ENCODE results near the gene BICC1.

The BICC1 gene

DNA sequence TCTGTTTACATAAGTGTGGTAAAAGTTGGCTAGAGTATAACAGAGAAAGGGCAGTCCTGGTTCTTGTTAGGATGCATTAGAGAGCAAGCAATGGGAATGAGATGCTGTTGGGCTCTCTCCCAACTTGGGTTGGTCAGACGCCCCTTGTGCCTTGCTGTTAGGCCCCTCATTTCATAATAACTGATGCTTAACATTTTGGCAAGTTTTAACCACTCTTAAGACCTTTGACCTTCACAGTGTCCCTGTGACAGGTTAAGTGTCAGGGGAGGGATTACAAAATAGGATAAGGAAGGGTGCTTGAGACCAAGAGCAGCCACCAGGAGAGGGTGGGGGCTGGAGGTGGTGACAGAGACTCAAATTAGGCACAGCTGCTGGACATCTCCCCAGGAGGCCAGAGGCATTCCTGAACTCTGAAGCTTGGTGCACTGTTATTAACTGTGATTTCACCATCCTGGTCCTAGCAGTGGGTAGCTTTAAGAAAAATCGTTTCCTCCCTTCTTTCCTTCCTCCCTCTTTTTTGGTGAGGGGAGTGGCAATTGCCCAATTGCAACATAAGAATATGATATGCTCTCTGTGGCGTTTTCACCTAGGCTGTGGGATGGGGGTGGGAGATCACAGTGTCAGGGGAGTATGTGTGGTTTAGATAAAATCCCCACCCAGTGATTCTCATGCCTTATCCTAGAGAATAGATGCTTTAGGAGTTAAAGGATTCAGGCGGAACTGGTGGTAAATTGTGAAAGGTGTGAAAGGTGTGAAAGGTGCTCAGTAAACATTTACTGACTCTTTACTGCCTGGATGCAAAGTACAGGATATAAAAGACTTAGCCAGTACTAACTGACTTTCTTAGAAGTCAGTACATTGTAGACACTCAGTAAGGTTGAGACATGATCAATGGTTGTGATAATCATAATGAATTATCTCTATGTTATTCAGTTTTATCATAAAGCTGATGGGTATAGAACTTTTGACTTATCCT, 270.5 kb downstream of the BICC1 start:
- DNase-seq (ENCODE audit: low spot score) = no peak

DNA sequence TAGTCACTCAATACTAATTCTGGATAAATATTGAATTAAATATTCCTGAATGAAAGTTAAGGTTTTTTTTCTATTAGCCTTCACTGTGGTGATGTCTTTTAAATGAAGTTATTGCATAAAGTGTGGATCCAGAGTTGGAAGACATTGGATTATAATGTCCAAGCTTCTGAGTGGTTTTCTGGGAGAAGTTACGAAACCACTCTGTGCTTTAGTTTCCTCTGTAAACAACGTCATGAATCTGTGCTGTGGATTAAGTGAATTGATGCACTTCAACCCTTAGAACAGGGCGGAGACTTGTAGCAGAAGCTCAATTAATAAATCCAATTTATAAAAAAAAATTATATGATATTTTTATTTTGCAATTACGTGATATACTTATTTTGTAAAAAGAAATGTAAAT, 271.7 kb downstream of the BICC1 start:
- DNase-seq (ENCODE audit: low spot score) = no peak

DNA sequence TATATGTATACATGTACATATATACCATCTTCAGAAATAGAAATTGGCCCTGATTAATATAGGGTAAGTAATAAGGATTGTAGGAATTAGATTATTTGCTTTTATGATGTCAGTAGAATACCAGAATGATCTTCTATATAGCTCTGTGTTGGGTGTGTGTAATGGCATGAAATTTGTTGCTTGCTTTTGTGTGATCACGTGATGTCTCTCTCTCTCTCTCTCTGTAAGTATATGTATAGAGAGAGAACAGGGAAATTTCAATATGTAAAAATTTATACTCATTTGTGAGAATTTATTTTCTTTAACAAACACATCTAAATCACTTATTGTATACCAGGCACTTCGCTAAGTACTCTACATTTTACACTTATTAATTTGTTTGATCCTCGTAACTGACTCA, 272.7 kb downstream of the BICC1 start:
- no peak for DNase-seq (ENCODE audit: low spot score)

DNA sequence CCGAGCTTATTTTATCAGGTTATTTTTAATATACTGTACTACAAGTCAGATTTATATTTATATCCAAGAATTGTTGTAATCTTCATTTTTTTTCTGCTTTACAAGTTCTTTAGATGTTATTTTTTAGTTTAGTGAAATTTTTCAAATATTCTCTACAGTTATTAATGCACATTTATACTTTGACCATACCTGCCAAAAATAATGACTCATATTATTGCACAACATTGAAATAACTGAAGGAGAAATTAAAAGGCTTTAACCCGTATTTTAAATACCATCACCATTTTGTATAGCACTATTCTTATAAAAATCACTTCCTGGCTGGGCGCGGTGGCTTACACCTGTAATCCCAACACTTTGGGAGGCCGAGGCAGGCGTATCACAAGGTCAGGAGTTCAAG, 278.5 kb downstream of the BICC1 start:
- no peak for DNase-seq (ENCODE audit: low spot score)

DNA sequence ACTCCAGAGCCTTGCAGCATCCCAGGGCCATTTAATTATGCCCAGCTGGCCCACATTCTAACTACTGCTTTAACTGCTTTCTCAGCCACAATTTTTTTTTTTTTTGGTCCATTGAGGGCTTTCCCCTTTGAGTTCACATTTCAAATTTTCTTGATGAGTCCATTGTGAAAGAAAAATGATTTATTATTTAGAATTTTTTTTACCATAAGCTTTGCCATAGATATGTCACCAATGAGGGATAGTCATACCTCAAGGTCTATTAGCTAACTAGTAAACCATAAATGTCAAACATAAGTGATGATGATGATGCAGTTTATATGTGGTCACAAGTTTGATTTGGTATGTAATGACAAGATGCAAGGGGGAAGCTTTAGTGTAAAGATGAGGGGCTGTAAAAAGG, 282.9 kb downstream of the BICC1 start:
- no peak for DNase-seq (ENCODE audit: low spot score)

DNA sequence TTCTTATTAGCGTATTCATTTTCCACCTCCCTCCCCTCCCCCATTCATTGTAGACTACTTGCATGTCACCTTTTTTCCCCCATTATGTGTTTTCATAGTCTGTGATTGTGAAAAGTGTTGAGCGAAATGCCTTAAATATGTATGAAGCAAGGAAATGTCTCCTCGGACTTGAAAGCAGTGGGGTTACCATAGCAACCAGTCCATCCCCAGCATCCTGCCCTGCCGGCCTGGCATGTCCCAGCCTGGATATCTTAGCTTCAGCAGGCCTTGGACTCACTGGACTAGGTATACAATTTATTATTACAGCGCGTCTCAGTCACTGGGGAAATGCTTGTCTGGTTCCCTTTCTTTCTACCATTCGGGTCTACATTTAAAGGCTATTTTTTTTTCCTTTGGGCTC, 283.6 kb downstream of the BICC1 start:
- no peak for DNase-seq (ENCODE audit: low spot score)

DNA sequence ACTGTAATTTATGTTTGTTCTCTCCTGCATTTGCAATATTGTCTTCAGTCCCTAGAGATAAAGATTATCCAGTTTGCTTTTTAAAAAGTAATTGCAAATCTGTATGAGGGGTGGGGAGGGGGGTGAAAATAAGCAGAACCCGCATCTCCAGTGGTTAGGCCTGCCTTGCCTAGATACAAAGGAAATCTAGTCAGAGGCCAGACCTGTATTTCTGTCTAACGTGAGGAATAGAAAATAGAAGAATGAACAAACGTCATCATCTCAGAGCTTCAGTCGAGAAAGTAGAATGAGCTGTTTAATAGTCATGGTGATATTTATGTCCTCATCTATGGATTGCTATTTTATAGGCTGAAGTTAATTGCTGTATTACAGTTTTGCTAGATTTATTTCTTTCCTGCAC, 284.2 kb downstream of the BICC1 start:
- no peak for DNase-seq (ENCODE audit: low spot score)

DNA sequence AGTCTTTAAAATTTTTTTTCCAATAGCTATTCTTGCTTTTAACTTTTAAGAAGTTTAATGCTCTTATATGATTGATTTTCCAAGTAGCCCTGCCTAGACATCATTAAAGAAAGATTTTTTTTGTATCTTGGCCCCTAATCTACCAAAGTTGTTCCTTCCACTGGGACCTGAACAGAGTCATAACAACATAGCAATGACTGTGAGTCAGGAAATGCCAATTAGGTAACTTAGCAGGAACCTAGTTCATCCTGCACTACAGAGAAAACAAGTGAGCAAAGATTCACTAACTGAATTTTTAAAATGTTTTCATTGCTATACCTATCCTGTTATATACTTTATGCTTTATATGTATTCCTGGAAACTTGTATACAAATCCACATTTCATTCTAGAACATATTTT, 284.7 kb downstream of the BICC1 start:
- no peak for DNase-seq (ENCODE audit: low spot score)

DNA sequence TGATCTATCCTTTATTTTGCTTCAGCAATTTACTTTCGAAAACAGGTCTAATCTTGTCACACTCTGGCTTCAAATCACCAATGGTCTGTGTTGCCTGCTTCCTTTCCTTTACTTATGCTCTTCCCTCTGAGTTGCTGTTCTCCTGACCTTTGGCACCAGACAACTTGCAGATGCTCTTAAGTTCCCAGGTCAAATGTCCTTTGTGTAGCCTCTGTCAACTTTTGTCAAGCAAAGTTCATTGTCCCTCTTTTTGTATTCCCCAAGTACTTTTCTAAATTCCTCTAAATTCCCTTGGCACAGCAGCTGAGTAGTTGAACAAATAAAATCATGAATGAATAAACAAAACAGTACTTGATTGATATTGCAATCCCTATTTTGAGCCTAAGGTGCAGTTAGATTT, 289.4 kb downstream of the BICC1 start:
- DNase-seq (ENCODE audit: low spot score) = no peak

DNA sequence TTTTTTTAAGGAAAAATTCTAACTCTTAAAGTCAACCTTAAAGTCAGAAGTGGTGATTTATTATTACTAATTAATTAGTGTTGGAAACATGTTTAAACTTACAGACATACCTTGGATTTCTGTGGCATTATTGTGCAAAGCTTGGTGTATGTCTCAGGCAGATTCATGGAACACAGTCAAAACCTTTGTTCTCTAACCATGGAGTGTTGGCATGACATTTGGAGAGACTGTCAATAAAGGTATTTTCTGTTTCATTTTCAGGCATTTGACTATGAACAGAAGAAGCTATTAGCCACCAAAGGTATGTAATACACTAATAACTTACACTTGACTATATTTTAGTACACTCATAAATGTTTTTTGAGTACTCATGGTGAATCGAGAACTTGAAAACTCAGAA, 293.7 kb downstream of the BICC1 start:
- no peak for DNase-seq (ENCODE audit: low spot score)

DNA sequence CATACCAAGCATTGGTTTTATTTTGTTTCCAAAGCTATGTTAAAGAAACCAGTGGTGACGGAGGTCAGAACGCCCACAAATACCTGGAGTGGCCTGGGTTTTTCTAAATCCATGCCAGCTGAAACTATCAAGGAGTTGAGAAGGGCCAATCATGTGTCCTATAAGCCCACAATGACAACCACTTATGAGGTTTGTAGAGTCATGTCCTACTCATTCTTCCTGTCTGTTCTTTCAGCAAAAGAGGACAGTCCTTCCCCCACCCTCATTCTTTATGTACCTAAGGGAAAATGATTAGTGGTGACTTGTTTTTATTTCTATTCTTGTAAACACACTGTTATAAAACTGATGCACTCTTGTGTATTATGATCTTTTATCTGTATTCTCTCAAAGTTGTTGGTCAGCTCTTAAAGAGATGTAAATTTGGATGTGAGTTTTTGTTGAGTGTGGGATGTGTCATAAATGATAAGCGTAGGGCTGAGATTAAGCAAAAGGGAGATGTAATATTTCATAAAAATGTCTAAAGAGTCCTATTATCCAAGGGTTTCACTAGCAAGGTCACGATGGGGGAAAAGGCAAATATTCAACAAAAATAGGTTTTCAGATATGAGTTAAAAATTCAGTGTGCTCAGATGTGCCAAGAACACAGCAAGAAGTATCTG, 294.4 kb downstream of the BICC1 start:
- DNase-seq (ENCODE audit: low spot score) = no peak

DNA sequence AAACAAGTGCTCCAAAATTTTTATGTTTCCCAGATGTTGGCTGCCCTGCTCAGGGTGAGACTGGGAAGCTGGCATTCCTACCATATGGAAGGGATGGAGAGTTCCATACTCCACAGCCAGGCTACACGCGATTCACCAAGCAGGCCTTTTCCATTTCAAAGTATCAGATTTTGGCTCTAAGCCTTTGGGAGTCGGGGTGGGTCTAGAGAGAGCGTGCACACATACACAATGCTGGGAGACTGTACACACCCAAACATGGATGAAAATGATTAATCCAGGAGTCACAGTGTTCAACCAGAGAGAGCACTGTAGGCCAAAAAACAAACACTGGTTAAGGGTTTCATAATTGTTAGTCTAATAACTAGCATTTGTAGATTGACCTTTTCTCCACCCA, 295.0 kb downstream of the BICC1 start:
- DNase-seq (ENCODE audit: low spot score) = no peak

DNA sequence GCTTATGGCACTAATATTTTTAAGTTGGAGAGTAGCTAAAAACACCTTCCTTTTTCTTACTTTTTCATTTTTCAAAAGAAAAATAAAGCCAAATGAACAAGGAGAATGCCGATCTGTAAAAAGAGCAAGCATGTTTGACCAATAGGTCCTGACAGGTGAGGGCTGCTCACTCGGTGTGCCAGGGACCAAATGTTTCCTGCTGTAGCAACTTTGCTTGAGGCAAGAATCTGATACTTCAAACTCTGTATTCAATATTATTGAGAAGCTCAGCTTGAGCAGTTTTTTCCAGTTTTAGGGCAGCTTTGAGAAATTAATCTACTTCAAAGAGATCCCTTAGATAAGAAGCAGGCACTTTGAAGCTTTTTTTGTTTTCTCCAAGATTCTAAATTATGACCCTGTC, 298.1 kb downstream of the BICC1 start:
- no peak for DNase-seq (ENCODE audit: low spot score)

DNA sequence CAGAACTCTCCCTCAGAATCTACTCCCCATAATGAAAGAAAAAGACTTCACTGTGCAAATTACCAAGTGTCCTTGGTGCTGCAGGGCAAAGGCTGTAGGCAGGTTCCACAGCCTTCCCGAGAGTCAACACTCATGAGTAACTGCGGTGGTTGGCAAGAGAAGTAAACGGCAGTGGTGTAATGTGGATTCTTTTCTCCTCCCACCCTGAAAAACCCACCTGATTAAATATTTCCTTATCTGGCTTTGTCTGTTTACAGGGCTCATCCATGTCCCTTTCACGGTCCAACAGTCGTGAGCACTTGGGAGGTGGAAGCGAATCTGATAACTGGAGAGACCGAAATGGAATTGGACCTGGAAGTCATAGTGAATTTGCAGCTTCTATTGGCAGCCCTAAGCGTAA, 300.9 kb downstream of the BICC1 start:
- DNase-seq (ENCODE audit: low spot score) = no peak

DNA sequence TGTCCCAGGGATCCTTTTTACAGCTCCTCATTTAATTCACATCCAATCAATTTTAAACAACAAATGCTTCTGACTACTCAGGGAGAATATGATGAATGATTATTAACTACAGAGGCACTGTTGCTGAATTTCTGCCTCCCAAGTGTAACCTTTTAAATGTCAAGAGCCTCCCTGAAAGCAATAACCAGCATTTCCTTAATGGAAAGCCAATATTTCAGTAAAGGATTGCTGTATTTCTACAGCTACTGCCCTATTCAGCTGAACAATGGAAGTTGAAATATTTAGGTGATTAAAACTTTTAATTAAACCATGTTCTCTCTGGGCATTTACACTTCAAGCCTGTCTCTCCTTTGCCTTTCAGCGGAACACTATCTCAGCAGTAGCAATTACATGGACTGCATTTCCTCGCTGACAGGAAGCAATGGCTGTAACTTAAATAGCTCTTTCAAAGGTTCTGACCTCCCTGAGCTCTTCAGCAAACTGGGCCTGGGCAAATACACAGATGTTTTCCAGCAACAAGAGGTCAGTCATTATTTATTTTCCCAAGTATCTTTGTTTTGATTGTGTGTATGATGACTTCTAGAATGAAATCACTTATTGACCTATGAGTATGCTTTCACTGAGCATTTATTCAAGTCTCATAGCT, 304.7 kb downstream of the BICC1 start:
- DNase-seq (ENCODE audit: low spot score) = no peak

DNA sequence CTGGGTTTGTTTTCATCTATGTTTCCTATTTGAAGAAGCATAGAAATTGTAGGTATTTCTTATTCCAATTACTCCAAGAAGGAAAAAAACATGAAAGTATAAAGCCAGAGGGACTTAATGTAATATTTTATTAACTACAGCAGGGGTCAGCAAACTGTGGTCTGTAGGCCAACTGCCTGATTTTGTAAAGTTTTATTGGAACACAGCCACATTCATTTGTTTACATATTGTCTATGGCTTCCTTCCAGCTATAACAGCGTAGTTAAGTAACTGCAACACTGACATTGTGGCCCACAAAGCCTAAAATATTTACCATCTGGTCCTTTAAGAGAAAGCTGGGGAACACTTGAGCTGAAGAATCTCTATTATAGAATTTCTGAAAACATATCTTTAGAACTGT, 306.2 kb downstream of the BICC1 start:
- DNase-seq (ENCODE audit: low spot score) = no peak

DNA sequence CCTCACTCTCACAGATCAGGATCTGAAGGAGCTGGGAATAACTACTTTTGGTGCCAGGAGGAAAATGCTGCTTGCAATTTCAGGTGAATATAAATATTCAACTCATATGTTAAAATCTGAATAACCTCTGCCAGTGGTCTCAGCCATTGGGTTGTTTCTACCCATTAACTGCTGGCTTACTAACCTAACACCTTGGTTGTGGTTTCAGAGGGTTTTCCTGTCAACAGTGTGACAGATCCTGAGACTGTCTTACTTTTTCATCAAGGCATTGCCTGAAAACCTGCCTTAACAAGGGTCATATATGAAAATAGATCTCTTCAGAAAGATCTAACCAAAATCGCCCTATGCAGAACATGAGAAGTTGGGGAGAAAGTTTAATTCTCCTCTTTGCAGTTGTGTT, 307.7 kb downstream of the BICC1 start:
- DNase-seq (ENCODE audit: low spot score) = peak; percentile 2

DNA sequence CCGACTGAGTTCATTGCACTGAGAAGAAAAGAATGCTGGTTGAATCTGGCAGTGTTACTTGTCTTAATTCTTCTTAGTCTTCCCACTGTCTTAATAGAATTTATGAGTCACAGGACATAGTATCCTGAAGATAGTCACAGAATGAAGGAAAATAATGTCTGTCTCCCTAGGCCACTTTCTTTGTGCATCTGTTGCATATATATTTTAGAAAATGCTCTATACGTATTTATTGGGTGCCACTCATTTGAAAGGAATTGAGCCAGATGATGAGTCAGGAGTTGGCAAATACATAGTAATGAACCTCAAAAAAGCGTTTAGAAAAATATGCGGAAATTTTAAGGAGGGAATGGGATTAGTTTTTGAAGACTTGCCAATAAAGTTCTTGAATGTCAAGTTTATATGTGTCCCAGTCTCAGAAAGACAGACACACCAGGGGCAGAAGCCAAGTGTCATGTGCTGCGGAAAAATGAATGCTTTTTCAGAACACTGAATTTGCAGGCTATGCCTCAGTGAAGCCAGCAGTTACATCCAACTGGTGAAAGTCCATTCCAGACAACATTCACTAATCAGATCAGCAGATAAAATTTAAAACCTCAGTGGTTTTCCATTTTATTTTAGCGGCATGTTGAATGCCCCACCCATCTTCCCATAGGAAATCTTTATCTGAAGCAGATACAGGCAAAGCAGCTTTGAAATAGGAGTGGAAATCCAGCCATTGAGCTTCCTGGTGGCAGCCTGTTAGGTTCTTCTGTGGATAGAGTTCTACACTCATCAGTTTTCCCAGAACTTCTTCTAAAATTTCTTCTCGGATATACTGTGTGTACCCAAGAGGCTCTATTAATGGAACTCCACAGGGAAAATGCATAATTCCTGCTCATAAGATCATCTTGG, 308.4 kb downstream of the BICC1 start:
- DNase-seq (ENCODE audit: low spot score) = no peak

DNA sequence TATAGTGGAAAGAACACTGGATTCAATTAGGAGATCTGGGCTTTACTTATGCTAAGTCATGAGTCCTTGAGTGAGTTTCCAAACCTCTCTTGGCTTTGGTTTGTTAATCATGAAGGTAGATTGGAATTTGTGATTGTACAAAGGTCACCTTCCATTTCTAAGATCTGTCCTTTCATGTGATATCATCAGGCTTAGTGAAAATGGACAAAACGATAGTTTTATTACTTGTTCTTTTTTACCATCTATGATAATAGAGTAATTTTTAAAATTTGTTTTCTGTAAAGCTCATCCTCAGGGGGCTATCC, 309.0 kb downstream of the BICC1 start:
- no peak for DNase-seq (ENCODE audit: low spot score)

DNA sequence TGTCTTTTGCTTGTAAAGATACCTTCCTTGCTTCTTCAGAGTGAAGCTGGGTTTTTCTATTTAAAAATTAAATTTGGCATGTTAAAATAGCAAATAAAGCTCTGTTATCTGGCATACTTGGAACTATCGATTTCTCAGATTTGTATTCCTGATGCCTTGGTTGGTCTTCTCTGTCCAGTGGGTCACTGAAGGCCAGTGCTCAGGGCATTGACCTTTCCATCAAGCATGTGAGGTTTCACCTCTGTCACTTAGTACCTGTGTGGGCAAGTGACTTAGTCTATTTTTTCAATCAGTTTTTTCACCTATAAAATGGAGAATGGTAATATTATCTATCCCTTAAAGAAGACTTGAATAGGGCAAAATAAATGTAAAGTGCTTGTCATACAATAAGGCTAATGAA, 311.3 kb downstream of the BICC1 start:
- DNase-seq (ENCODE audit: low spot score) = no peak

DNA sequence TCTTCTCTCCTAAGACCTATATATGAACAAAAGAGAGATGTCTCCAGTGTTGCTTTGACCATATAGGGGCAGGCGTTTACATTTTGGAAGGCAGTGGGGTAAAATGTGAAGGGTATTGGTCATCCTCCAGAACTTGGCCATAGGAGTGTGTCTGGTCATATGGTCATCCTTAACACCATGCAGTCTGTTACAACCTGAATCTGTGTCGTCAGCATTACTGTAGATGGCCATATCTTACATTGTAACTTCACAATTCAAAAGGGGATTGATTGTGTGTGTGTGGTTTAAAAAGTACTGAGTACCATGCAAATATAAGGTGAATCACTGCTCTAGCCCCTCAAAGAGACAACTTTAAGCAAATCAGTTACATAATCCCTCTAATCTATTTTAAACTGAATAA, 311.7 kb downstream of the BICC1 start:
- no peak for DNase-seq (ENCODE audit: low spot score)

DNA sequence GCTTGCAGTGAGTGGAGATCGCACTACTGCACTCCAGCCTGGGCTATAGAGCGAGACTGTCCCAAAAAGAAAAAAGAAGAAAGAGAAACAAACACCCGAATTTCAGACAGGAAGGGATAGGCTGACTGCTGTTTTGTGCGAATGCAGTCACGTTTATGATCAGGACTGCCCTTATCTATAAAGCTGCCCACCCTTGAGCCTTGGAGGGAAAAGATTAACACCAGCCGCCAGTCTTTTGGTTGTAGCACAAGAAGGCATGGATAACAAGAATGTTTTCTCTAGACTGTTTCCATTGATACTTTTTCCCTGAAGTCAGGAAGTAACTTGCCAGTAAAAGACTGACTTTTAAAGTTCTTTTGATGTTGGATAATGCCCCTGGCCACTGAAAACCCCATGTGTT, 314.0 kb downstream of the BICC1 start:
- no peak for DNase-seq (ENCODE audit: low spot score)
